GM23338 (cell line): ENCODE data around the gene CECR2.

Experiments
- CREB1 ChIP-seq: fragments of 250-450 bp; sonication (Bioruptor Pico); IDR thresholded peaks from 2 replicates; pipeline ENCODE4 v1.5.0; 2020; ENCODE audit warnings: low read depth, mild to moderate bottlenecking, moderate library complexity
- CTCF ChIP-seq, 2 experiments: fragments of 200-600 bp in 1 of 2; sonication (generic) in 1 of 2; conservative IDR thresholded peaks; 2 replicates each; pipeline versions ENCODE4 v1.5.1 to v1.6.1; 2016 to 2017; ENCODE audit warnings: antibody characterized with exemption in 2 of 2, low read depth in 2 of 2, mild to moderate bottlenecking in 2 of 2, moderate library complexity in 1 of 2
- EZH2 ChIP-seq: fragments of 200-600 bp; sonication (generic); IDR thresholded peaks from one replicate; pipeline ENCODE4 v1.8.0; 2017; ENCODE audit warnings: antibody characterized with exemption, mild to moderate bottlenecking, low read depth; ENCODE audit not compliant: unreplicated experiment
- EZH2phosphoT487 ChIP-seq: fragments of 200-600 bp; sonication (generic); IDR thresholded peaks from one replicate; pipeline ENCODE4 v1.8.1; 2018; ENCODE audit warnings: antibody characterized with exemption; ENCODE audit not compliant: unreplicated experiment
- POLR2AphosphoS5 ChIP-seq: IDR thresholded peaks from 2 replicates; pipeline ENCODE4 v1.6.1; 2016; ENCODE audit warnings: antibody characterized with exemption, low read depth
- TF ChIP-seq, protein P1 (sequence below): IDR thresholded peaks from one replicate; pipeline ENCODE4 v1.6.1; 2018; ENCODE audit warnings: antibody characterized with exemption; ENCODE audit not compliant: unreplicated experiment

GRCh38 chr22:17570851-17571631 lies 201.8 kb downstream of the CECR2 start:
- TF ChIP-seq EZH2phosphoT487: no peak
- no peak for TF ChIP-seq POLR2AphosphoS5
- TF ChIP-seq CTCF (conservative IDR thresholded peaks at IDR 0.05; ENCODE audit: low read depth in 2 of 2): no peak
- no peak for TF ChIP-seq EZH2
- TF ChIP-seq, protein P1, sequence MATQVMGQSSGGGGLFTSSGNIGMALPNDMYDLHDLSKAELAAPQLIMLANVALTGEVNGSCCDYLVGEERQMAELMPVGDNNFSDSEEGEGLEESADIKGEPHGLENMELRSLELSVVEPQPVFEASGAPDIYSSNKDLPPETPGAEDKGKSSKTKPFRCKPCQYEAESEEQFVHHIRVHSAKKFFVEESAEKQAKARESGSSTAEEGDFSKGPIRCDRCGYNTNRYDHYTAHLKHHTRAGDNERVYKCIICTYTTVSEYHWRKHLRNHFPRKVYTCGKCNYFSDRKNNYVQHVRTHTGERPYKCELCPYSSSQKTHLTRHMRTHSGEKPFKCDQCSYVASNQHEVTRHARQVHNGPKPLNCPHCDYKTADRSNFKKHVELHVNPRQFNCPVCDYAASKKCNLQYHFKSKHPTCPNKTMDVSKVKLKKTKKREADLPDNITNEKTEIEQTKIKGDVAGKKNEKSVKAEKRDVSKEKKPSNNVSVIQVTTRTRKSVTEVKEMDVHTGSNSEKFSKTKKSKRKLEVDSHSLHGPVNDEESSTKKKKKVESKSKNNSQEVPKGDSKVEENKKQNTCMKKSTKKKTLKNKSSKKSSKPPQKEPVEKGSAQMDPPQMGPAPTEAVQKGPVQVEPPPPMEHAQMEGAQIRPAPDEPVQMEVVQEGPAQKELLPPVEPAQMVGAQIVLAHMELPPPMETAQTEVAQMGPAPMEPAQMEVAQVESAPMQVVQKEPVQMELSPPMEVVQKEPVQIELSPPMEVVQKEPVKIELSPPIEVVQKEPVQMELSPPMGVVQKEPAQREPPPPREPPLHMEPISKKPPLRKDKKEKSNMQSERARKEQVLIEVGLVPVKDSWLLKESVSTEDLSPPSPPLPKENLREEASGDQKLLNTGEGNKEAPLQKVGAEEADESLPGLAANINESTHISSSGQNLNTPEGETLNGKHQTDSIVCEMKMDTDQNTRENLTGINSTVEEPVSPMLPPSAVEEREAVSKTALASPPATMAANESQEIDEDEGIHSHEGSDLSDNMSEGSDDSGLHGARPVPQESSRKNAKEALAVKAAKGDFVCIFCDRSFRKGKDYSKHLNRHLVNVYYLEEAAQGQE: no peak
- TF ChIP-seq CREB1 (CRISPR knock-in tag): no peak
